Ishikawa (cell line): ENCODE measurements around the gene POLDIP3.

Source experiments
- CEBPB ChIP-seq: IDR thresholded peaks from 2 replicates; pipeline ENCODE4 v1.6.1; 2012
- CREB1 ChIP-seq: IDR thresholded peaks from 2 replicates; pipeline ENCODE4 v1.6.1; 2012; ENCODE audit warnings: low read depth
- EGR1 ChIP-seq: IDR thresholded peaks from 2 replicates; pipeline ENCODE4 v1.6.1; 2012
- EP300 ChIP-seq: IDR thresholded peaks from 2 replicates; pipeline ENCODE4 v1.6.1; 2012; ENCODE audit warnings: borderline replicate concordance
- FOXM1 ChIP-seq: IDR thresholded peaks from 2 replicates; pipeline ENCODE4 v1.6.1; 2012; ENCODE audit warnings: low read depth, borderline replicate concordance
- NFIC ChIP-seq: IDR thresholded peaks from 2 replicates; pipeline ENCODE4 v1.6.1; 2012
- RAD21 ChIP-seq: IDR thresholded peaks from 2 replicates; pipeline ENCODE4 v1.6.1; 2012; ENCODE audit warnings: low read depth
- TAF1 ChIP-seq: IDR thresholded peaks from 2 replicates; pipeline ENCODE4 v1.6.1; 2012; ENCODE audit warnings: low read depth, mild to moderate bottlenecking
- TCF12 ChIP-seq: IDR thresholded peaks from 2 replicates; pipeline ENCODE4 v1.6.1; 2012; ENCODE audit warnings: low read depth
- TEAD4 ChIP-seq: IDR thresholded peaks from 2 replicates; pipeline ENCODE4 v1.6.1; 2012
- YY1 ChIP-seq: IDR thresholded peaks from 2 replicates; pipeline ENCODE4 v1.6.1; 2012; ENCODE audit warnings: low read depth
- ZBTB7A ChIP-seq: IDR thresholded peaks from 2 replicates; pipeline ENCODE4 v1.6.1; 2012; ENCODE audit warnings: low read depth
- TF ChIP-seq, protein P1 (sequence below): IDR thresholded peaks from 2 replicates; pipeline ENCODE4 v1.6.1; 2012
- TF ChIP-seq, protein P2 (sequence below): IDR thresholded peaks from 2 replicates; pipeline ENCODE4 v1.6.1; 2012; ENCODE audit warnings: low read depth, mild to moderate bottlenecking
- TF ChIP-seq, protein P3 (sequence below): IDR thresholded peaks from 2 replicates; pipeline ENCODE4 v1.6.1; 2012

The POLDIP3 gene

DNA sequence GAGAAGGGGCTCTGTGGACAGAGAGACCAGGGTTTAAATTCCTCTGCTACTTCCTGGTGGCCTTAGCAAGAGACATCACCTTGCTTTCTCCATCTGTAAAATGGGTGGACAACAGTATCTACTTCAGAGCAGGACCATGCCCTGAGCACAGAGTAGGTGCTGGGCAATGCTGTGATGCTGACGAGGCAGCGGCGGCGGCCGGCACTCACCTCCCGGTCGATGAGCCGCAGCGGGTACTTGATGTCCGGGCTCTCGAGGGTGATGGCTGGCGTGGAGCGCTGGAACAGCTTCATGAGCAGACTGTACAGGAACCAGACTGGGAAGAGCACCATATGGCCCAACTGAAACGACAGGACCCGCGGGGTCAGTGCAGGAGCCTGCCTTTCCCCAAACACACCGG, 21.8 kb upstream of the POLDIP3 start:
- TF ChIP-seq NFIC = no peak
- no peak for TF ChIP-seq CEBPB
- TF ChIP-seq CREB1 = no peak

DNA sequence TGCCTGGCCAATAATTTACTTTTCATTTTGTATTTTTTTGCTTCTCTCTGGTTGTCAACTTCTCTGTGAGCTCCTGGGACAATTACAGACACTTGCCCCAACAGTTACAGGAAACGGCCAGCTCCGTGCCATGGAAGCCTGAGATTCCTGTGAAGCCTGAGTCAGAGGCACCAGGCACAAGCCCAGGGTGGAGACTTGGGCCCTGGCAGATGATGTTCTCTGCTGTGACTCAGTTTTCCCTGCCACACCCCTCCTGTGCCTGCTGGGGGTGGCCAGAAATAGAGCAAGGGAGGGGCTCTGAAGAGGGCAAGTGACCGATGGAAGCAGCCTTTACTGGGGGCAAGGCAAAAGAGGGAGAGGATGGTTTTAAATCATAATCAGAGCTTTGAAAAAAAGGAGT, 20.8 kb upstream of the POLDIP3 start:
- TF ChIP-seq CREB1 = no peak
- TF ChIP-seq EP300 = 0 out of 2 replicates have a peak, but pooled peaks have one; percentile 16

DNA sequence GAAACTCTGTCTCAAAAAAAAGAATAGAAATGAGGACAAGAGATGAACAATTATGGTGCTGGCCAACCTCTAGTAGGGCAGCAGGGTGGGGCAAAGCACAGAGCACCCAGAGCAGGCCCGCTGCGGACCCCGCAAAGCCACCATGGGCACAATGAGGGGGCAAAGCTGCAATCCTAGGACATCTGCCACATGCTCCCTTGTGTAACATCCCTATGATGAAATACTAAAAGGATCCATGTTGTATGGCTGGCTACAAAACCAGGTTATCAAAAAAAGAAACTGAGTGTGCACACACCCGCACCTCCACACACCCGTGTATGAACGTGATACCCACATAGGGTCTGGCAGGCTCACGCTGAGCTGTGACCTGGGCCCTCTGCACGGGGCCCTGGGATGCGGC, 18.3 kb upstream of the POLDIP3 start:
- no peak for TF ChIP-seq EGR1
- TF ChIP-seq, protein P1, sequence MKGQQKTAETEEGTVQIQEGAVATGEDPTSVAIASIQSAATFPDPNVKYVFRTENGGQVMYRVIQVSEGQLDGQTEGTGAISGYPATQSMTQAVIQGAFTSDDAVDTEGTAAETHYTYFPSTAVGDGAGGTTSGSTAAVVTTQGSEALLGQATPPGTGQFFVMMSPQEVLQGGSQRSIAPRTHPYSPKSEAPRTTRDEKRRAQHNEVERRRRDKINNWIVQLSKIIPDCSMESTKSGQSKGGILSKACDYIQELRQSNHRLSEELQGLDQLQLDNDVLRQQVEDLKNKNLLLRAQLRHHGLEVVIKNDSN = no peak
- TF ChIP-seq, protein P2, sequence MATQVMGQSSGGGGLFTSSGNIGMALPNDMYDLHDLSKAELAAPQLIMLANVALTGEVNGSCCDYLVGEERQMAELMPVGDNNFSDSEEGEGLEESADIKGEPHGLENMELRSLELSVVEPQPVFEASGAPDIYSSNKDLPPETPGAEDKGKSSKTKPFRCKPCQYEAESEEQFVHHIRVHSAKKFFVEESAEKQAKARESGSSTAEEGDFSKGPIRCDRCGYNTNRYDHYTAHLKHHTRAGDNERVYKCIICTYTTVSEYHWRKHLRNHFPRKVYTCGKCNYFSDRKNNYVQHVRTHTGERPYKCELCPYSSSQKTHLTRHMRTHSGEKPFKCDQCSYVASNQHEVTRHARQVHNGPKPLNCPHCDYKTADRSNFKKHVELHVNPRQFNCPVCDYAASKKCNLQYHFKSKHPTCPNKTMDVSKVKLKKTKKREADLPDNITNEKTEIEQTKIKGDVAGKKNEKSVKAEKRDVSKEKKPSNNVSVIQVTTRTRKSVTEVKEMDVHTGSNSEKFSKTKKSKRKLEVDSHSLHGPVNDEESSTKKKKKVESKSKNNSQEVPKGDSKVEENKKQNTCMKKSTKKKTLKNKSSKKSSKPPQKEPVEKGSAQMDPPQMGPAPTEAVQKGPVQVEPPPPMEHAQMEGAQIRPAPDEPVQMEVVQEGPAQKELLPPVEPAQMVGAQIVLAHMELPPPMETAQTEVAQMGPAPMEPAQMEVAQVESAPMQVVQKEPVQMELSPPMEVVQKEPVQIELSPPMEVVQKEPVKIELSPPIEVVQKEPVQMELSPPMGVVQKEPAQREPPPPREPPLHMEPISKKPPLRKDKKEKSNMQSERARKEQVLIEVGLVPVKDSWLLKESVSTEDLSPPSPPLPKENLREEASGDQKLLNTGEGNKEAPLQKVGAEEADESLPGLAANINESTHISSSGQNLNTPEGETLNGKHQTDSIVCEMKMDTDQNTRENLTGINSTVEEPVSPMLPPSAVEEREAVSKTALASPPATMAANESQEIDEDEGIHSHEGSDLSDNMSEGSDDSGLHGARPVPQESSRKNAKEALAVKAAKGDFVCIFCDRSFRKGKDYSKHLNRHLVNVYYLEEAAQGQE = no peak
- TF ChIP-seq ZBTB7A = no peak
- no peak for TF ChIP-seq CEBPB
- no peak for TF ChIP-seq CREB1
- no peak for TF ChIP-seq TAF1
- TF ChIP-seq EP300 = no peak
- TF ChIP-seq, protein P3, sequence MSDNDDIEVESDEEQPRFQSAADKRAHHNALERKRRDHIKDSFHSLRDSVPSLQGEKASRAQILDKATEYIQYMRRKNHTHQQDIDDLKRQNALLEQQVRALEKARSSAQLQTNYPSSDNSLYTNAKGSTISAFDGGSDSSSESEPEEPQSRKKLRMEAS = no peak
- TF ChIP-seq NFIC = no peak
- TF ChIP-seq RAD21 = no peak
- TF ChIP-seq FOXM1 = no peak
- TF ChIP-seq YY1 = no peak
- no peak for TF ChIP-seq TCF12

DNA sequence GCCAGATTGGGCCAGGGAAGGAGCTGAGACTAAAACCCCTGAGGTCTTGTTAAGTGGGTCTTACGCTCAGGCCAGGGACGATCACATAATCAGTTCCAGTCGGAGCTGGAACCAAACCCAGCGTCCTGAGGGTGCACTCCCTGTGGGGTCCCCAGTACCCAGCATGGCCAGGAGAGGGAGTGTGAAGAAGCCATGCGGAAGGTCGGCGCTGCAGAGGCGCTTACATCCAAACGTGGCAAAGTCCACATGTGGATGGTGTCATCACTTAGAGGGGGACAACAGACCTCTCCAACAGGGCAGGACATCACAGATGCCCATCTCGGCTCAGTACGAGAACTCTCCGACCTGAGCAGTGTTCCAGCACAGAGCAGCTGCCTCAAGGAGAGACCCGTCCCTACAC, 17.4 kb upstream of the POLDIP3 start:
- TF ChIP-seq, protein P1 = no peak
- TF ChIP-seq ZBTB7A (no peak), CEBPB (no peak), TCF12 (no peak), EGR1 (no peak), EP300 (no peak), TEAD4 (no peak), RAD21 (no peak), FOXM1 (no peak), CREB1 (no peak), NFIC (no peak), TAF1 (no peak), YY1 (no peak)
- TF ChIP-seq, protein P2 = no peak
- TF ChIP-seq, protein P3 = no peak

DNA sequence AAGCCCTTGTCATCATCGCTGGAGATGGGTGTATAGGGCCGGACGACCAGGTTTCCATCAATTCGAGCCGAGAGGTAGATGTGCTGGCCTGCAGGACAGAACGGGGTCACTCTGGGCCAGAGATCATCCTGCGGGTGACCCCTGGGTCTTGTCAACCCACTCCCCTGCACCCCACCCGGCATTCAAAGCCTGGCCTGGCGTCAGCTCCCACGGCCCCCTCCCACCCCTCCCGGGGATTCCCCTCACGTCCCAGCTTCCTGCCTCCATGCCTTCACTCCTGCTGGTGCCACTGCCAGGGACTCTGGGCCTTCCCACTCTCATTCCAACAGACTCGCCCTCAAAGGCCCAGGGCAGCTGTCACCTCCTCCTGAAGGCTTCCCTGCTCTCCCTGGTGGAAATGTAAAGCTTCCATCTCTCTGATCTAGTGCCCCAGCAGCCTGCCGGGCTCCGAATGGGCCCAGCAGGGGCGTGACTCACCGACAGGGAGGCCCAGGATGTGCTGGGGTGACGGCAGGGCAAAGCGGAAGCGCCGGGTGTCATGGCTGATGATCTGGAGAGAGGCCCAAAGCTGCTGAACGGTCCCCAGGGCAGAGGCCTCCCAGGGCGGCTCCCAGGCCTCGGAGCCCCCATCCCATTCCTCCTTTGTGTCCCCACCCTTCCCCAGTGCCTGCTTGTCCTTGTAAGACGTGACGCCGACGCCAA, 16.4 kb upstream of the POLDIP3 start:
- no peak for TF ChIP-seq ZBTB7A
- TF ChIP-seq RAD21 = no peak
- TF ChIP-seq, protein P3 = no peak
- no peak for TF ChIP-seq TCF12
- no peak for TF ChIP-seq CEBPB
- TF ChIP-seq, protein P1 = no peak
- no peak for TF ChIP-seq FOXM1
- no peak for TF ChIP-seq TAF1
- no peak for TF ChIP-seq CREB1
- no peak for TF ChIP-seq YY1
- no peak for TF ChIP-seq EP300
- TF ChIP-seq, protein P2 = no peak
- no peak for TF ChIP-seq EGR1
- TF ChIP-seq NFIC = no peak
- TF ChIP-seq TEAD4 = no peak
